ENCODE data around the gene SLC6A16.

The SLC6A16 gene

DNA sequence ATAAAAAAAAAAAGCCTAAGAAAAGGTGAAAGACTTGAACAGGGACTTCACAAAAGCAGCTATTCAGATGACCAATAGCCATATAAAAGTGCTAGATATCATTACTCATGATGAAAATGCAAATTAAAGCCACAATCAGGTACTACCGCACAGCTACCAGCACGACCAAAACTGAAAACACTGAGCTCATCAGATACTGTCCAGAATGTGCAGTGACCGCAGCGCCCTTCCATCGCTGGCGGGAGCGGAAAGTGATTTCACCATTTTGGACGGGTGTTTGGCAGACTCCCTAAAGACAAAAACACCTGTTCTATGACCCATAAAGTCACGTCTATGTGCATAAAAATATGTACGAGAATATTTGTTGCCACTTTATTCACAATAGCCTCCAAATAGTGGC lies 60.7 kb downstream of the SLC6A16 start:
- DNase-seq = no peak

DNA sequence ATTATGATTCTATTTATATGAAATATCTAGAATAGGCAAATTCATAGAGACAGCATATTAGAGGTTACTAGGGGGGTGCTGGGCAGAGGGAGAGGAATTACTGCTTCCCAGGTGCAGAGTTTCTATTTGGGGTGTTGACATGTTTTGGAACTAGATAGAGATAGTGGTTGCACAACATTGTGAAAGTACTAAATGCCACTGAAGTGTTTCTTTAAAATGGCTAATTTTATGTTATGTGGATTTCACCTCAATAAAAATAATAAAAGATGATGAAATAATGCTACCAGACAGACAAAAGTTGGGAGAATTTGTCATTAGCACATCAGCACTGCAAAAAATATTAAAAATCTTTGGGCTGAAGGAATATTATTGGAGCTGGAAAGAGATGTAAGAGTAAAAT lies 63.4 kb downstream of the SLC6A16 start:
- DNase-seq = no peak

DNA sequence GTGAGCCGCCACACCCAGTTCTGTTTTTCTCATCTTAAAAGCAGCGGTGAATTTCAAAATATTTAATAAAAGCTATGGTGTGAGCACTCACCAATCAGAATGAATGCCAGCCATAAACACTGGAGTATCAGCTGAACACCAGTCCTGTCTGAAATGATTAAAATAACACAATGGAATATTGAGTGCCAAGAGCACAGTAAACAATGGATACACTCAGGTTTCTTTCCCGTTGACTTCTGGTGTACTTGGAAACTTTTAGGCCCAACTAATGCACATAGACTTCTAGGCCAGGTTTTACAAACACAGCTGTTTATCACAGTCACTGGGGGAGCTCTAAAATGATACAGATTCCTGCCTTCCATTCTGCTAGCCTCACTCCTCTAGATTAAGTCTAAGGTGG lies 68.3 kb downstream of the SLC6A16 start:
- no peak for DNase-seq

DNA sequence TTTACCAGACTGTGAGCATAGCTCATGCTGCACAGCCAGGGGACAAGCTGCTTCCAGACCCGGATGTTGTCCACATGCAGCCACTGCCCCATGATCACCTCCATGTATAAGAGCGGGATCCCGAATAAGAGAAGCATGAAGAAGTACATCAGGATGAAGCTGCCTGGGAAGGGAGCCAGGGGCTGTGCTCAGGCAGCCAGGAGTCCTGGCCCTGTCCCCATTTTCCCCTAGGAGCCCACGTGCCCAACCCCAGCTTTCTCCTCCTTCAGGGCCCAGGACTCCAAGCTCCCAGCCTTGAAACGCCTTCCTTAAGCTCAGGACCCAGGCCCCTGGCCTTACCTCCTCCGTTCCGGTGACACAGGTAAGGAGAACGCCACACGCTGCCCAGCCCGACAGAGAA lies 69.3 kb downstream of the SLC6A16 start:
- no peak for DNase-seq

DNA sequence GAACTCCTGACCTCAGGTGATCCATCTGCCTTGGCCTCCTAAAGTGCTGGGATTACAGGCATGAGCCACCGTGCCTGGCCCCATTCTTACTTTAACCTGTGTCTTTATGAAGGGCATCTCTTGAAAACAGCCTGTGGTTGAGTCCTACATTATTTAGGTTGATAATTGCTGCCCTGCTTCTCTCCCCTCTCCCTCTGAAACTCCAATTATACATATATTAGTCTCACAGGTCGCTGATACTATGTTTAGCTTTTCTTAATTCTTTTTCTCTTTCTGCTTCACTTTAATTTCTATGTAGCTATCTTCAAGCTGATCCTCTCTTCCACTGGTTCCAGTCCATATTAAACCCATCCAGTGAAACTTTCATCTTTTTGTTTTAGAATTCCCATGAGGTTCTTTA lies 75.1 kb downstream of the SLC6A16 start:
- DNase-seq = no peak

DNA sequence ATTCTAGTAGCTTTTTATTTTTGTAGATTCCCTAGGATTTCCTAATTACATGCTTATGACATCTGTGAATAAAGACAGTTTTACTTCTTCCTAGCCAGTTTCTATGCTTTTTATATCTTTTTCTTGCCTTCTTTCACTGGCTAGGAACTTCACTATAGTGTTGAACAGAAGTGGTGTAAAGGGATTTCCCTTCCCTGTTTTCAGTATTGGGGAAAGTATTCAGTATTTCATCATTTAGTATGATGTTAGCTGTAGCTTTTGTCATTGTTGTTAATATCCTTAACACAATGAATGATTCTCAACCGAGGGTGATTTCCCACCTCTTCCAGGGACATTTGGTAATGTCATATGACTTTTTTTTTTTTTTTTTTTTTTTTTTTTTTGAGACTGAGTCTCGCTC lies 77.3 kb downstream of the SLC6A16 start:
- no peak for DNase-seq

DNA sequence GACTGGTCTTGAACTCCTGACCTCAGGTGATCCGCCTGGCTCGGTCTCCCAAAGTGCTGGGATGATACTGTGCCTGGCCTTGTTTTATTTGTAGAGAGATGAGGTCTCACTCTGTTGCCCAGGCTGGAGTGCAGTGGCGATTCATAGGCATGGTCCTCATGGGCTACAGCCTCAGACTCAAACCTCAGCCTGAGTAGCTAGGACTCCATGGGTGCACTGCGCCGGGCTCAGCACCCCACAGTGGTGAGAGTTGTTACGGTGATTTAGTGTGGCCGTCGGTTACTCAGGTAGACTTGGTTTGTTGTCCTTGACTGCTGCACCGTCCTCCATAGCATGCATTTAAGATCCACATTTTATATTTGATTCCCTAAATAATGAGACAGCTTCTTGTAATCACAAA lies 80.7 kb downstream of the SLC6A16 start:
- no peak for DNase-seq

DNA sequence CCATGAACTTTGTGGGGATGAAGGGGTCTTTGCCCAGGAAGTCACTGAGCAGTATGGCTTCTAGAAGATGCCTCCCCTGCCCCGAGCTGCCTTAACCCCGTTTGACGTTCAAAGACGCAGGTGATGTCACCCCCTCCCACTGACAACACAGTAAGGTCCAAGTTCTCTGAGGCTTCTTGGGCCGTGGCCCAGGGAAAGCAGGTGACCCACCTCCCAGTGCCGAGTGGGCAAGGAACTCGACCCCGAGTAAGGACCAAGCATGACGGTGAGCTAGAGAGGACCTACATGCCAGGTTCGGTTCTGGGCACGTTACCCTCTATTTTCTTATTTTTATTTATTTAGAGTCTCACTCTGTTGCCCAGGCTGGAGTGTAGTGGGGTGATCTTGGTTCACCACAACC lies 81.3 kb downstream of the SLC6A16 start:
- DNase-seq = no peak

DNA sequence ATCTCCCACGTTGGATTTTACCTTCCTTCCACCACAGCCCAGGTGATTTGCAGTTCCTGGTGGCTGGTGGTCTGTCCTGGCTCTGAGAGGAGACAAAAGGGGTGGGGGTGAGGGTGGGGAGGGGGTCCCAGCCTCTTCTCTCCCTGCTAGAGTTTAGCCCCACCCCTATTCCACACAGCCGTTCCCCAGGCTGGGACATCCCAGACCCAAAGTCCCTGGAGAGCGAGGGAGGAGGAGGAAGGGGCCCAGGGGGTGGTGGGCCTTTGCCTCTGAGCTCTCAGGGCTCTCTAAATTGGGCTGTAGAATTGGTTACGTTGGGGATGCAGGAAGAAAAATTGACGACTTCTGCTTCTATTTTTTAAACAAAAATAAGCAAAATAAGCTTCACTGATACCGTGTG lies 81.9 kb downstream of the SLC6A16 start:
- no peak for DNase-seq

DNA sequence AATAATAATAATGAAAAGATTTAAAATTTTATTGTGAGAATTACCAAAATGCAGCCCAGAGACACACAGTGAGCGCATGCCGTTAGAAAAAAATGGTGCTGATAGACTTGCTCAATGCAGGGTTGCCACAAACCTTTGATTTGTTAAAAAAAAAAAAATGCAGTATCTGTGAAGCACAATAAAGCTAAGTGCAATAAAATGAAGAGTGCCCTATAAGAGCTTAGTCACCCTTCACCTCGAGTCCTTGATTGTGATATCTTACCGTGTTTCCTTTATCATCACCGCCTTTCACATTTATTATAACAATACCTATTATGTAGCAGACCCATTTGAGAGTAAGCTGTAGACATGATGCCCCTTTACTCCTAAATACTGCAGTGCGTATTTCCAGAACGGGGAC lies 83.2 kb downstream of the SLC6A16 start:
- no peak for DNase-seq
